CD14-positive monocyte (primary cell): ENCODE data around the gene MYH7B. TPM values are rescaled to one million over a fixed set of nuclear protein-coding genes. Genes with fewer than 3 reads are reported as not detected.
A peak's percentile ranks its signal among the peaks of the same experiment; 100 is the strongest.

ENCODE experiments used
- DNase-seq, 3 donors: peaks; one replicate each; pipeline ENCODE4 v3.0.0-alpha.2; 2011 to 2022
- H2AFZ ChIP-seq: 2 replicates; pipeline ENCODE4 v1.6.0; 2012; ENCODE audit warnings: mild to moderate bottlenecking, low read depth, low read length, inconsistent platforms; ENCODE audit not compliant: insufficient read depth, poor library complexity, severe bottlenecking
- H3K27ac ChIP-seq, 2 donors: 1 replicate in 1 of 2; 2 replicates in 1 of 2; pipeline ENCODE4 v1.5.1; 2012 to 2013; ENCODE audit warnings: low read length in 2 of 2, control low read depth in 1 of 2, inconsistent platforms in 1 of 2, low read depth in 1 of 2, mild to moderate bottlenecking in 1 of 2
- H3K27me3 ChIP-seq, 2 donors: one replicate each; pipeline versions ENCODE4 v1.6.0 to v1.6.1; 2011 to 2013; ENCODE audit warnings: low read length in 2 of 2; ENCODE audit not compliant: control insufficient read depth in 2 of 2, insufficient read depth in 2 of 2
- H3K36me3 ChIP-seq, 2 donors: replicated peaks in 1 of 2; 1 replicate in 1 of 2; 2 replicates in 1 of 2; pipeline versions ENCODE4 v1.5.1 to v1.6.1; 2012 to 2013; ENCODE audit warnings: low read length in 2 of 2, control low read depth in 1 of 2, inconsistent platforms in 1 of 2, mild to moderate bottlenecking in 1 of 2; ENCODE audit not compliant: insufficient read depth in 2 of 2, control insufficient read depth in 1 of 2
- H3K4me1 ChIP-seq, 2 donors: 1 replicate in 1 of 2; 2 replicates in 1 of 2; pipeline versions ENCODE4 v1.5.1 to v1.6.1; 2012 to 2013; ENCODE audit warnings: low read length in 2 of 2, control low read depth in 1 of 2, inconsistent platforms in 1 of 2, mild to moderate bottlenecking in 1 of 2, moderate library complexity in 1 of 2; ENCODE audit not compliant: insufficient read depth in 2 of 2, control insufficient read depth in 1 of 2
- H3K4me2 ChIP-seq: replicated peaks from 2 replicates; pipeline ENCODE3; 2012; ENCODE audit warnings: low read length, moderate library complexity, mild to moderate bottlenecking; ENCODE audit not compliant: poor library complexity, severe bottlenecking; ENCODE audit errors: extremely low read depth
- H3K4me3 ChIP-seq, 3 experiments: fragments of 200-600 bp in 1 of 3; sonication (generic) in 1 of 3; replicated peaks in 1 of 3; 1 replicate in 2 of 3; 2 replicates in 1 of 3; pipeline ENCODE4 v1.5.1; 2011 to 2013; ENCODE audit warnings: low read length in 3 of 3, mild to moderate bottlenecking in 3 of 3, control low read depth in 2 of 3, low read depth in 2 of 3, inconsistent platforms in 1 of 3, moderate library complexity in 1 of 3
- H3K79me2 ChIP-seq: 2 replicates; pipeline ENCODE4 v1.6.0; 2012; ENCODE audit warnings: mild to moderate bottlenecking, control low read depth, inconsistent platforms, low read length, moderate library complexity; ENCODE audit not compliant: insufficient read depth
- H3K9ac ChIP-seq: 2 replicates; pipeline ENCODE4 v1.6.0; 2017; ENCODE audit warnings: low read length, mild to moderate bottlenecking; ENCODE audit not compliant: insufficient read depth, poor library complexity, severe bottlenecking
- H3K9me3 ChIP-seq, 2 donors: replicated peaks in 1 of 2; 1 replicate in 1 of 2; 2 replicates in 1 of 2; pipeline versions ENCODE4 v1.5.1 to v1.6.1; 2012 to 2013; ENCODE audit warnings: low read length in 2 of 2, control low read depth in 1 of 2; ENCODE audit not compliant: control insufficient read depth in 1 of 2, insufficient read depth in 1 of 2
- H4K20me1 ChIP-seq: 2 replicates; pipeline ENCODE4 v1.6.0; 2012; ENCODE audit warnings: mild to moderate bottlenecking, low read length, control low read depth, moderate library complexity; ENCODE audit not compliant: insufficient read depth
- H3K27ac Mint-ChIP-seq, 7 donors: one replicate each; pipeline ENCODE4 v1.8.0; 2020; ENCODE audit warnings: mild to moderate bottlenecking in 7 of 7, mixed read lengths in 7 of 7, moderate library complexity in 6 of 7, inconsistent platforms in 2 of 7
- H3K27me3 Mint-ChIP-seq, 3 donors: one replicate each; pipeline ENCODE4 v1.8.0; 2021 to 2022; ENCODE audit warnings: low read depth in 3 of 3, mild to moderate bottlenecking in 3 of 3, mixed read lengths in 3 of 3, moderate library complexity in 3 of 3, inconsistent platforms in 1 of 3
- H3K36me3 Mint-ChIP-seq, 2 donors: one replicate each; pipeline ENCODE4 v1.8.0; 2020; ENCODE audit warnings: mixed read lengths in 2 of 2, inconsistent platforms in 1 of 2, mild to moderate bottlenecking in 1 of 2
- H3K4me1 Mint-ChIP-seq: one replicate; pipeline ENCODE4 v1.8.0; 2020; ENCODE audit warnings: mild to moderate bottlenecking, mixed read lengths
- H3K4me3 Mint-ChIP-seq, 2 donors: one replicate each; pipeline ENCODE4 v1.8.0; 2020; ENCODE audit warnings: mild to moderate bottlenecking in 2 of 2, mixed read lengths in 2 of 2, moderate library complexity in 1 of 2
- H3K9me3 Mint-ChIP-seq, 7 donors: one replicate each; pipeline ENCODE4 v1.8.0; 2020 to 2022; ENCODE audit warnings: mixed read lengths in 7 of 7, mild to moderate bottlenecking in 6 of 7, moderate library complexity in 6 of 7, inconsistent platforms in 2 of 7
- CTCF ChIP-seq: fragments of 200-600 bp; IDR thresholded peaks from one replicate; pipeline ENCODE4 v1.8.0; 2022; ENCODE audit warnings: antibody characterized with exemption, mild to moderate bottlenecking
- WGBS: methylation state at CpG from one replicate; pipeline ENCODE4 v1.1.5; 2013; ENCODE audit warnings: missing lambda C conversion rate; ENCODE audit not compliant: insufficient coverage; 5-methylcytosine and 5-hydroxymethylcytosine counted together
- intact Hi-C, 2 donors: fragments of 100-400 bp; cut with micrococcal nuclease; formaldehyde crosslinking; loops; one replicate each; pipeline versions ENCODE4 v1.15.0 to v1.15.1; 2023
- polyA plus RNA-seq, 3 donors: library from polyadenylated mRNA; depleted of rRNA in 1 of 3; unstranded in 2 of 3; stranded (reverse) in 1 of 3; fragments of 300-500 nt in 2 of 3; fragments of >200 nt in 1 of 3; fragmentation: Illumina TruSeq in 2 of 3; gene quantifications; 1 replicate in 2 of 3; 2 replicates in 1 of 3; pipeline ENCODE4 v1.2.3, GENCODE V29; 2012 to 2021

Gene MYH7B
- polyA plus RNA-seq, 3 donors, result 0.75 TPM; not detected in 2

- Histone ChIP-seq H3K4me1 (no peaks in the 10 kb centered on the region), H3K27me3 (no peaks in the 10 kb centered on the region), H4K20me1 (peaks cover 12% of the 10 kb centered on the region), H3K4me3 (no peak overlapping the region), H3K4me2 (no peak overlapping the region), H3K36me3 (peaks cover 73 to 87% of the 10 kb centered on the region in 2 donors), H2AFZ (no peak overlapping the region), H3K9me3 (no peaks in the 10 kb centered on the region), H3K9ac (no peak overlapping the region), H3K27ac (no peak overlapping the region), H3K79me2 (no peaks in the 10 kb centered on the region)
- TF ChIP-seq CTCF, result no peak
- no peak for DNase-seq
- Mint-ChIP-seq H3K27ac (peak overlapping the region in 1 of 7 donors; percentile 67), H3K9me3 (peaks cover 0 to 2% (median 0%) of the 10 kb centered on the region in 7 donors), H3K36me3 (peaks cover 78 to 88% of the 10 kb centered on the region in 2 donors), H3K27me3 (peaks cover 0 to 5% (median 0%) of the 10 kb centered on the region in 3 donors), H3K4me3 (no peak overlapping the region), H3K4me1 (no peaks in the 10 kb centered on the region)
- intact Hi-C loops, result no loop called here
- WGBS, result 87% methylated on average over 31 of the region's 39 CpGs
Observed at GRCh38 chr20:34997131-34997561, 41.5 kb downstream of the MYH7B start.

GRCh38 chr20:34997774-34998173, 42.1 kb downstream of the MYH7B start:
- 100% methylated on average over 2 of the region's 2 CpGs for WGBS
- intact Hi-C loops, result no loop called here
- Histone ChIP-seq H3K4me1 (no peaks in the 10 kb centered on the region), H2AFZ (no peak overlapping the region), H4K20me1 (peaks cover 18% of the 10 kb centered on the region), H3K36me3 (peaks cover 79 to 93% of the 10 kb centered on the region in 2 donors), H3K9me3 (no peaks in the 10 kb centered on the region), H3K4me2 (no peak overlapping the region), H3K27me3 (no peaks in the 10 kb centered on the region), H3K27ac (no peak overlapping the region), H3K9ac (no peak overlapping the region), H3K79me2 (no peaks in the 10 kb centered on the region), H3K4me3 (no peak overlapping the region)
- Mint-ChIP-seq H3K27me3 (peaks cover 0 to 5% (median 0%) of the 10 kb centered on the region in 3 donors), H3K36me3 (peaks cover 82 to 94% of the 10 kb centered on the region in 2 donors), H3K27ac (peak overlapping the region in 6 of 7 donors; percentile 10 to 77 (median 31)), H3K4me1 (no peaks in the 10 kb centered on the region), H3K4me3 (no peak overlapping the region), H3K9me3 (peaks cover 0 to 2% (median 0%) of the 10 kb centered on the region in 7 donors)
- DNase-seq, result no peak
- TF ChIP-seq CTCF, result no peak
